Lung (tissue), 12 donors: ENCODE results near the gene SLC25A26. TPM values are rescaled to one million over a fixed set of nuclear protein-coding genes. Genes with fewer than 3 reads are reported as not detected.
A peak's percentile ranks its signal among the peaks of the same experiment; 100 is the strongest.

Experiments used
- ATAC-seq: fragments of 200-7000 bp; cut with Tn5 transposase; one replicate; pipeline ENCODE4 v1.9.1; 2020; ENCODE audit warnings: moderate number of reproducible peaks; ENCODE audit not compliant: insufficient read depth, low FRiP score
- DNase-seq, 3 donors: peaks; one replicate each; pipeline ENCODE4 v3.0.0-alpha.2; 2013 to 2017
- H3K27ac ChIP-seq, 2 donors: one replicate each; pipeline ENCODE4 v1.5.1; 2013; ENCODE audit warnings: mild to moderate bottlenecking in 2 of 2, moderate library complexity in 2 of 2, control low read depth in 1 of 2, inconsistent platforms in 1 of 2, low read depth in 1 of 2, low read length in 1 of 2
- H3K27me3 ChIP-seq, 3 donors: one replicate each; pipeline ENCODE4 v1.5.1; 2013; ENCODE audit warnings: low read length in 2 of 3; ENCODE audit not compliant: control insufficient read depth in 3 of 3, insufficient read depth in 3 of 3
- H3K36me3 ChIP-seq, 4 donors: one replicate each; pipeline ENCODE4 v1.5.1; 2013; ENCODE audit warnings: low read length in 4 of 4, mild to moderate bottlenecking in 1 of 4, moderate library complexity in 1 of 4; ENCODE audit not compliant: control insufficient read depth in 4 of 4, insufficient read depth in 4 of 4
- H3K4me1 ChIP-seq, 5 donors: one replicate each; pipeline ENCODE4 v1.5.1; 2013; ENCODE audit warnings: low read length in 5 of 5, mild to moderate bottlenecking in 2 of 5, moderate library complexity in 1 of 5; ENCODE audit not compliant: control insufficient read depth in 5 of 5, insufficient read depth in 5 of 5
- H3K4me3 ChIP-seq: one replicate; pipeline ENCODE4 v1.5.1; 2013; ENCODE audit warnings: mild to moderate bottlenecking, control low read depth, moderate library complexity
- H3K9ac ChIP-seq, 2 donors: one replicate each; pipeline ENCODE4 v1.5.1; 2013; ENCODE audit warnings: low read length in 2 of 2, control low read depth in 1 of 2; ENCODE audit not compliant: insufficient read depth in 1 of 2
- H3K9me3 ChIP-seq, 4 donors: one replicate each; pipeline ENCODE4 v1.5.1; 2013; ENCODE audit warnings: low read length in 3 of 4, mild to moderate bottlenecking in 1 of 4, moderate library complexity in 1 of 4; ENCODE audit not compliant: control insufficient read depth in 4 of 4, insufficient read depth in 3 of 4
- CTCF ChIP-seq: IDR thresholded peaks from 2 replicates; pipeline ENCODE4 v1.5.1; 2012; ENCODE audit warnings: mild to moderate bottlenecking; ENCODE audit errors: control extremely low read depth, extremely low read depth
- WGBS, 2 donors: extraction: QIAGEN DNeasy Blood & Tissue Kit; methylation state at CpG; one replicate each; pipeline ENCODE4 v1.1.7; 2013; 5-methylcytosine and 5-hydroxymethylcytosine counted together
- polyA plus RNA-seq, 2 donors: library from polyadenylated mRNA; stranded (reverse); fragments of 200-250 nt; gene quantifications; one replicate each; pipeline ENCODE4 v1.2.1, GENCODE V29; 2013
- total RNA-seq, 2 donors: library from RNA; depleted of rRNA in 1 of 2; stranded (reverse); fragments of >200 nt in 1 of 2; gene quantifications; one replicate each; pipeline ENCODE4 v1.2.1, GENCODE V29; 2014 to 2021
- donor health status: control.
- donor health status: control.
- donor health status: Bipolar disorder and iron deficiency.
- donor health status: healthy.
- donor health status: DM: yes; HTN: yes; CAD: no.

SLC25A26 gene
- total and polyA plus RNA-seq, 4 donors: 10.4 to 18.0 (median 14.9) TPM

GRCh38 chr3:66407611-66408218 is 186.9 kb downstream of the SLC25A26 start:
- Histone ChIP-seq H3K36me3 (peaks cover 4 to 49% (median 16%) of the 10 kb centered on the region in 4 donors), H3K27me3 (no peaks in the 10 kb centered on the region), H3K4me1 (peaks cover 0 to 19% (median 0%) of the 10 kb centered on the region in 5 donors), H3K9me3 (no peaks in the 10 kb centered on the region), H3K4me3 (no peak overlapping the region), H3K9ac (no peak overlapping the region), H3K27ac (no peak overlapping the region)
- DNase-seq: peak; percentile 47 to 62 (median 48)
- 65 to 67% methylated on average over 14 of the region's 14 CpGs for WGBS, 2 donors
- TF ChIP-seq CTCF: peak; percentile 62
- peak; percentile 61 for ATAC-seq

- no peak overlapping the region for H3K27ac ChIP-seq
- H3K9ac ChIP-seq: no peak overlapping the region
- 96 to 97% methylated on average over 24 of the region's 24 CpGs for WGBS, 2 donors
- peaks cover 0 to 55% (median 13%) of the 10 kb centered on the region in 4 donors for H3K36me3 ChIP-seq
- H3K4me1 ChIP-seq: peaks cover 0 to 8% (median 0%) of the 10 kb centered on the region in 5 donors
- no peaks in the 10 kb centered on the region for H3K9me3 ChIP-seq
- no peak overlapping the region for H3K4me3 ChIP-seq
- no peaks in the 10 kb centered on the region for H3K27me3 ChIP-seq
- TF ChIP-seq CTCF: no peak
- no peak for DNase-seq
- no peak for ATAC-seq
These were observed 189.3 kb downstream of the SLC25A26 start for GRCh38 chr3:66409771-66410754.

GRCh38 chr3:66410976-66411375 is 190.2 kb downstream of the SLC25A26 start:
- peaks cover 0 to 8% (median 0%) of the 10 kb centered on the region in 5 donors for H3K4me1 ChIP-seq
- DNase-seq (no peak), ATAC-seq (no peak)
- TF ChIP-seq CTCF: no peak
- H3K9ac ChIP-seq: no peak overlapping the region
- H3K27me3 ChIP-seq: no peaks in the 10 kb centered on the region
- no peaks in the 10 kb centered on the region for H3K9me3 ChIP-seq
- WGBS, 2 donors: 95 to 98% methylated on average over 7 of the region's 7 CpGs
- no peak overlapping the region for H3K27ac ChIP-seq
- H3K36me3 ChIP-seq: peaks cover 0 to 48% (median 13%) of the 10 kb centered on the region in 4 donors
- no peak overlapping the region for H3K4me3 ChIP-seq
